Endothelial cell of umbilical vein (primary cell): ENCODE measurements around the gene SCYL1.

Experiments
- CTCF ChIP-seq, 2 donors: IDR thresholded peaks; 1 replicate in 1 of 2; 2 replicates in 1 of 2; pipeline ENCODE4 v1.5.1; 2011; ENCODE audit warnings: low read length in 2 of 2, mild to moderate bottlenecking in 2 of 2, moderate library complexity in 2 of 2, control low read depth in 1 of 2, inconsistent platforms in 1 of 2, low read depth in 1 of 2; ENCODE audit not compliant: insufficient read depth in 1 of 2; ENCODE audit errors: extremely low read depth in 1 of 2
- EZH2 ChIP-seq: IDR thresholded peaks from 2 replicates; pipeline ENCODE4 v1.6.1; 2012; ENCODE audit warnings: borderline replicate concordance, low read depth, mild to moderate bottlenecking, moderate library complexity, low read length, inconsistent platforms; ENCODE audit not compliant: severe bottlenecking
- MYC ChIP-seq: IDR thresholded peaks from one replicate; pipeline ENCODE4 v1.6.1; 2011; ENCODE audit warnings: mild to moderate bottlenecking, low read depth, low read length
- POLR2A ChIP-seq: IDR thresholded peaks from 2 replicates; pipeline ENCODE4 v1.6.1; 2012; ENCODE audit warnings: low read depth, mild to moderate bottlenecking, control low read depth, low read length

- TF ChIP-seq POLR2A (no peak), CTCF (IDR thresholded peaks at IDR 0.05; ENCODE audit: extremely low read depth in 1 of 2, insufficient read depth in 1 of 2, low read depth in 1 of 2, low read length in 2 of 2) (no peak), MYC (no peak), EZH2 (no peak)
Observed at GRCh38 chr11:65579291-65579690, 54.4 kb downstream of the SCYL1 start.
